Neural progenitor cell (in vitro differentiated cells): ENCODE results near the gene PGF. TPM values are rescaled to one million over a fixed set of nuclear protein-coding genes. Genes with fewer than 3 reads are reported as not detected.

Experiments used
- DNase-seq: peaks from one replicate; pipeline ENCODE4 v3.0.0-alpha.2; 2016; ENCODE audit warnings: low spot score
- H2AFZ ChIP-seq: fragments of 200-600 bp; sonication (generic); replicated peaks from 2 replicates; pipeline ENCODE4 v1.6.1; 2016; ENCODE audit warnings: antibody characterized with exemption
- H3F3A ChIP-seq: fragments of 200-600 bp; sonication (generic); 2 replicates; pipeline ENCODE4 v1.6.1; 2016; ENCODE audit warnings: antibody characterized with exemption, low read depth
- H3K27ac ChIP-seq: fragments of 200-600 bp; sonication (generic); 2 replicates; pipeline ENCODE4 v1.5.1; 2016; ENCODE audit warnings: mild to moderate bottlenecking
- H3K27me3 ChIP-seq: fragments of 200-600 bp; sonication (generic); 2 replicates; pipeline ENCODE4 v1.6.1; 2016; ENCODE audit warnings: mild to moderate bottlenecking, moderate library complexity
- H3K36me3 ChIP-seq: fragments of 200-600 bp; sonication (generic); 2 replicates; pipeline ENCODE4 v1.5.1; 2016
- H3K4me1 ChIP-seq: fragments of 200-600 bp; sonication (generic); 2 replicates; pipeline ENCODE4 v1.6.1; 2016; ENCODE audit warnings: mixed run types
- H3K4me2 ChIP-seq: fragments of 200-600 bp; sonication (generic); 2 replicates; pipeline ENCODE4 v1.6.1; 2016
- H3K4me3 ChIP-seq: fragments of 200-600 bp; sonication (generic); 2 replicates; pipeline ENCODE4 v1.5.1; 2016
- H3K79me2 ChIP-seq: fragments of 200-600 bp; sonication (generic); 2 replicates; pipeline ENCODE4 v1.6.1; 2016; ENCODE audit warnings: low read depth
- H3K9ac ChIP-seq: fragments of 200-600 bp; sonication (generic); 2 replicates; pipeline ENCODE4 v1.6.1; 2016
- H3K9me3 ChIP-seq: fragments of 200-600 bp; sonication (generic); 2 replicates; pipeline ENCODE4 v1.5.1; 2016; ENCODE audit warnings: low read depth
- H4K20me1 ChIP-seq: fragments of 200-600 bp; sonication (generic); 2 replicates; pipeline ENCODE4 v1.6.1; 2016; ENCODE audit warnings: low read depth
- H3K27ac Mint-ChIP-seq: 3 replicates; pipeline ENCODE4 v1.8.0; 2021; ENCODE audit warnings: mixed read lengths
- H3K27me3 Mint-ChIP-seq: 2 replicates; pipeline ENCODE4 v1.8.0; 2022; ENCODE audit warnings: low read depth, mild to moderate bottlenecking, inconsistent platforms, moderate library complexity, mixed read lengths; ENCODE audit not compliant: insufficient read depth
- H3K36me3 Mint-ChIP-seq: 3 replicates; pipeline ENCODE4 v1.8.0; 2021; ENCODE audit warnings: mixed read lengths
- H3K4me1 Mint-ChIP-seq: 3 replicates; pipeline ENCODE4 v1.8.0; 2021; ENCODE audit warnings: mixed read lengths
- H3K4me3 Mint-ChIP-seq: 3 replicates; pipeline ENCODE4 v1.8.0; 2021; ENCODE audit warnings: mild to moderate bottlenecking, moderate library complexity, mixed read lengths
- H3K9me3 Mint-ChIP-seq: 3 replicates; pipeline ENCODE4 v1.8.0; 2020; ENCODE audit warnings: mixed read lengths
- CTCF ChIP-seq: fragments of 200-600 bp; sonication (generic); IDR thresholded peaks from 2 replicates; pipeline ENCODE4 v1.5.1; 2017; ENCODE audit warnings: antibody characterized with exemption, mild to moderate bottlenecking
- EZH2 ChIP-seq: fragments of 200-600 bp; sonication (generic); IDR thresholded peaks from 2 replicates; pipeline ENCODE4 v1.6.1; 2017; ENCODE audit warnings: antibody characterized with exemption, mild to moderate bottlenecking, moderate library complexity
- EZH2phosphoT487 ChIP-seq: fragments of 200-600 bp; sonication (generic); IDR thresholded peaks from 2 replicates; pipeline ENCODE4 v1.6.1; 2017; ENCODE audit warnings: antibody characterized with exemption
- total RNA-seq: library from RNA; depleted of rRNA; stranded (reverse); fragments of >200 nt; gene quantifications from 2 replicates; pipeline ENCODE4 v1.2.3, GENCODE V29; 2015; ENCODE audit warnings: low replicate concordance

The PGF gene
- total RNA-seq, 1 donor from 2014 or later: 1.0 TPM

- no peak for DNase-seq
- Histone ChIP-seq H2AFZ (no peak overlapping the region), H3K27ac (no peak overlapping the region), H3K79me2 (no peaks in the 10 kb centered on the region), H3F3A (peaks cover 9% of the 10 kb centered on the region), H3K9ac (no peak overlapping the region), H3K4me2 (no peak overlapping the region), H3K27me3 (peaks cover 3% of the 10 kb centered on the region), H3K4me3 (no peak overlapping the region), H3K4me1 (peaks cover 10% of the 10 kb centered on the region), H3K9me3 (no peaks in the 10 kb centered on the region), H4K20me1 (no peaks in the 10 kb centered on the region), H3K36me3 (no peaks in the 10 kb centered on the region)
- Mint-ChIP-seq H3K4me1 (peaks cover 18% of the 10 kb centered on the region), H3K4me3 (no peak overlapping the region), H3K9me3 (no peaks in the 10 kb centered on the region), H3K27ac (no peak overlapping the region), H3K27me3 (peaks cover 10% of the 10 kb centered on the region), H3K36me3 (no peaks in the 10 kb centered on the region)
- no peak for TF ChIP-seq EZH2phosphoT487
- no peak for TF ChIP-seq EZH2
- no peak for TF ChIP-seq CTCF
Measured at GRCh38 chr14:74949191-74949601, 6.2 kb downstream of the PGF start.

GRCh38 chr14:74948228-74949175 lies 6.9 kb downstream of the PGF start:
- no peak for TF ChIP-seq EZH2
- no peak for TF ChIP-seq CTCF
- no peak for TF ChIP-seq EZH2phosphoT487
- no peak overlapping the region for H3K27ac ChIP-seq
- H3K27ac Mint-ChIP-seq: no peak overlapping the region
- no peak overlapping the region for H3K4me3 ChIP-seq
- no peak overlapping the region for H3K4me3 Mint-ChIP-seq
- H3K4me2 ChIP-seq: no peak overlapping the region
- H3K27me3 ChIP-seq: no peaks in the 10 kb centered on the region
- no peaks in the 10 kb centered on the region for H3K9me3 Mint-ChIP-seq
- H3K36me3 ChIP-seq: no peaks in the 10 kb centered on the region
- no peaks in the 10 kb centered on the region for H4K20me1 ChIP-seq
- no peaks in the 10 kb centered on the region for H3K9me3 ChIP-seq
- H3K4me1 Mint-ChIP-seq: peaks cover 16% of the 10 kb centered on the region
- H3F3A ChIP-seq: peaks cover 9% of the 10 kb centered on the region
- no peak overlapping the region for H2AFZ ChIP-seq
- no peak overlapping the region for H3K9ac ChIP-seq
- no peaks in the 10 kb centered on the region for H3K79me2 ChIP-seq
- peaks cover 6% of the 10 kb centered on the region for H3K4me1 ChIP-seq
- no peak for DNase-seq
- no peaks in the 10 kb centered on the region for H3K36me3 Mint-ChIP-seq
- H3K27me3 Mint-ChIP-seq: peaks cover 10% of the 10 kb centered on the region

- Mint-ChIP-seq H3K36me3 (no peaks in the 10 kb centered on the region), H3K27ac (no peak overlapping the region), H3K27me3 (peaks cover 10% of the 10 kb centered on the region), H3K4me3 (no peak overlapping the region), H3K9me3 (no peaks in the 10 kb centered on the region), H3K4me1 (peaks cover 13% of the 10 kb centered on the region)
- H3K27ac ChIP-seq: no peak overlapping the region
- TF ChIP-seq CTCF: no peak
- H4K20me1 ChIP-seq: no peaks in the 10 kb centered on the region
- no peaks in the 10 kb centered on the region for H3K79me2 ChIP-seq
- H3K4me3 ChIP-seq: no peak overlapping the region
- no peak for DNase-seq
- H3K27me3 ChIP-seq: no peaks in the 10 kb centered on the region
- peaks cover 9% of the 10 kb centered on the region for H3F3A ChIP-seq
- H3K4me2 ChIP-seq: no peak overlapping the region
- H3K4me1 ChIP-seq: peaks cover 6% of the 10 kb centered on the region
- no peaks in the 10 kb centered on the region for H3K36me3 ChIP-seq
- H3K9ac ChIP-seq: no peak overlapping the region
- H2AFZ ChIP-seq: no peak overlapping the region
- no peaks in the 10 kb centered on the region for H3K9me3 ChIP-seq
Measured at GRCh38 chr14:74947353-74948227, 7.8 kb downstream of the PGF start.
